GM18498 (cell line): ENCODE results near the gene CNKSR1.

Experiments
- ATAC-seq: cut with Tn5 transposase; IDR thresholded peaks from one replicate; pipeline ENCODE4 v1.9.1; 2021; ENCODE audit warnings: mild to moderate bottlenecking, moderate library complexity; ENCODE audit not compliant: unreplicated experiment

The CNKSR1 gene, protein sequence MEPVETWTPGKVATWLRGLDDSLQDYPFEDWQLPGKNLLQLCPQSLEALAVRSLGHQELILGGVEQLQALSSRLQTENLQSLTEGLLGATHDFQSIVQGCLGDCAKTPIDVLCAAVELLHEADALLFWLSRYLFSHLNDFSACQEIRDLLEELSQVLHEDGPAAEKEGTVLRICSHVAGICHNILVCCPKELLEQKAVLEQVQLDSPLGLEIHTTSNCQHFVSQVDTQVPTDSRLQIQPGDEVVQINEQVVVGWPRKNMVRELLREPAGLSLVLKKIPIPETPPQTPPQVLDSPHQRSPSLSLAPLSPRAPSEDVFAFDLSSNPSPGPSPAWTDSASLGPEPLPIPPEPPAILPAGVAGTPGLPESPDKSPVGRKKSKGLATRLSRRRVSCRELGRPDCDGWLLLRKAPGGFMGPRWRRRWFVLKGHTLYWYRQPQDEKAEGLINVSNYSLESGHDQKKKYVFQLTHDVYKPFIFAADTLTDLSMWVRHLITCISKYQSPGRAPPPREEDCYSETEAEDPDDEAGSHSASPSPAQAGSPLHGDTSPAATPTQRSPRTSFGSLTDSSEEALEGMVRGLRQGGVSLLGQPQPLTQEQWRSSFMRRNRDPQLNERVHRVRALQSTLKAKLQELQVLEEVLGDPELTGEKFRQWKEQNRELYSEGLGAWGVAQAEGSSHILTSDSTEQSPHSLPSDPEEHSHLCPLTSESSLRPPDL

DNA sequence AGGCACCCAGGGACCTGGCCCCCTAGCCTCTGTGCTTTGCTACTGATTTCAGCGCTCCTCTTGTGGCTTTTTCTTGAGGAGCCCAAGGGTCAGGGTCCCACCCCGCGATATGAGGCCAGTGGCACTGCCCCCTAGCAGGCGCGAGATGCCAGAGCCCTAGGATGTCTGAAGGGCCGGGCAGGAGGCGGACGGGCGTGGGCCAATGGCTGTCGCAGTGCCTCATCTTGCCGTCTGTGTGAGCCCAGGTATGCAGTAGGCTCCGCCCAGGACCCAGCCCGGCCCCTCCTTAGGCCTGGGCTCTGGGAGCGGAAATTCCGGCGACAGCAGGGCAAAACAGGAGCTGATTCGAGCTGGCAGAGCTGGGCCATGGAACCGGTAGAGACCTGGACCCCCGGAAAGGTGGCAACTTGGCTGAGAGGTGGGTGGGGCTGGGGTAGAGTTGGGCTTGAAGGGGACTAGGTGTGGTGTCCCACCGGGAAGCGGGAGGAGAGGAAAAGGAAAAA is at the start of gene CNKSR1:
Gene CNKSR1 (plus strand): TSS at position 310 of the 503 bp plus-strand sequence. CDS start 57 bp downstream, at position 367.
- no peak for ATAC-seq

DNA sequence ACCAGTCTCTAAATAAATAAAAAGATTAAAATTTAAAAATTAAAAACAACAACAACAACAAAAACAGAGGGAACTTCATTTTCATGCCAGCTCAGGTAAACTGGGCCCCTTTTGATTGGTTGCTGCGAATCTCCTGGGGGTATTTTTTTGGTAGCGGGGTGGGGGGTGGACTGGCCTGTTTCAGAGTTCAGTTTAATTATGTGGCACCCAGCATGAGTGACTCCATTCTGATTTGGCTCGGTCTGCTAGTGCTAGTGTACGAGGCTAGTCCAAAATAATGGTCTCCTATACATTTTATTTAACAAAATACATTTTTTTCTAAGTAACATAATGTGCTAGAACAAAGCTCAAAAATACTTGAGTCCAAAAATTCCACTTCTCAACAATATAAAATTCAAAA is 47.5 kb upstream of the CNKSR1 start:
- ATAC-seq, result no peak

DNA sequence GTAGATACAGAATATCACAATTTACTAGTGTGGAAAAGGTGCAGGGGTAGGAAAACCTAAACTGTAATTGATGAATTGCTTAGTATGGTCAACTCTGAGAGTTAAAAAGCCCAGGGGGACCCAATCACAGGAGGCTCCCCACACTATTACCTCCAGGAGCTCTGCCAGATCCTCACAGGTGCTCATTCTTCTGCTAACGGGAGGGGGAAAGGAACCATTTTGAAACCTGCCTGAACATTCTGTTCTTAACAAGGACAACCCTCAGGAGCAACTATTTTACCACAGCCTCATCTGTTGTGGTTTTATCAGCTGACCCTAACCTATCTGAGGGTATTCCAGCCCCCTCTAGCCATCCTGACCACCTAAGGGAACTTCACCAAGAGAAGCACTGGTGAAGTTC is 46.6 kb upstream of the CNKSR1 start:
- no peak for ATAC-seq

DNA sequence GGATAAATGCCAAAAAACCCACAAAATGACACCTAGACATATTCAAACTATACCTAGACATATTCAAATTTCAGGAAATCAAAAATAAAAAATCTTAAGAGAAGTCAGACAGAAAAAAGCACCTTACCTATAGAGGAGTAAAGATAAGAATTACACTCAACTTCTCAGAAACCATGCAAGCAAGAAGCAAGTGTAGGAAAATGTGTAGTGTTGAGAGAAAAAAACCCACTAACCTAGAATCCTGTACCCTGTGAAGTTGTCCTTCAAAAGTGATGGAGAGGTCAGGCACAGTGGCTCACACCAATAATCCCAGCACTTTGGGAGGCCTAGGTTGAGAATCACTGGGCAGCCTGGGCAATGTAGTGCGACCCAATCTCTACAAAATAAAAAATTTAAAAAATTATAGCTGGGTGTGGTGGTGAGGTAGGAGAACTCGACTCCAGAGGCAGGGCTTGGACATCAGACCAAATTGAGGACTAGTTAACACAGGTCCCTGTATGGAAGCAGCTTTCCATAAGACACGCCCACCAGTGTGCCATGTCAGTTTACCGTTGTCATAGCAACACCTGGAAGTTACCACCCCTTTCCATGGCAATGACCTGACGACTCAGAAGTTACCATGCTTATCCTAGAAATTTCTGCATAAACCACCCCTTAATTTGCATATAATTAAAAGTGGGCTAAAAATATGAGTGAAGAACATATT is 45.0 kb upstream of the CNKSR1 start:
- ATAC-seq, result no peak

DNA sequence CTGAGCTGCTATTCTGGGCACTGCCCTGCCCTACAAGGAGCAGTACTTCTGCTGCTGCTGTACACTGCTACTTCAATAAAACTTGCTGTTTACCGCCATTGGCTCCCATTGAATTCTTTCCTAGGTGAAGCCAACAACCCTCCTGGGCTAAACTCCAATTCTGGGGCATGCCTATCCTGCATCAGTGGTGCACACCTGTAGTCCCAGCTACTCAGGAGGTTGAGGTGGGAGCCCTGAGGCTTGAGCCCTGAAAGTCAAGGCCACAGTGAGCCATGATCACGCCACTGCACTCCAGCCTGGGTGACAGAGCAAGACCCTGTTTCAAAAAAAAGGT is 44.5 kb upstream of the CNKSR1 start:
- ATAC-seq, result no peak

DNA sequence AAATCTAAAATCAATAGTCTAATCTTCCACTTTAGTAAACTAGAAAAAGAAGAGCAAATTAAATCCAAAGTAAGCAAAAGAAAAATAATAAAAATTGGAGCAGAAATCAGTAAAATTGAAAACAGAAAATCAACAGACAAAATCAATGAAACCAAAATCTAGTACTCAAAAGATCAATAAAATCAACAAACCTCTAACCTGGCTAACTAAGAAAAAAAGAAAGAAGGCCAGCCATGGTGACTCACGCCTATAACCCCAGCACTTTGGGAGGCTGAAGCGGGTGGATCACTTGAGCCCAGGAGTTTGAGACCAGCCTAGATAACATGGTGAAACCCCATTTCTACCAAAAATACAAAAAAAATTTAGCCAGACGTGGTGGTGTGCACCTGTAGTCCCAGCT is 42.8 kb upstream of the CNKSR1 start:
- no peak for ATAC-seq

DNA sequence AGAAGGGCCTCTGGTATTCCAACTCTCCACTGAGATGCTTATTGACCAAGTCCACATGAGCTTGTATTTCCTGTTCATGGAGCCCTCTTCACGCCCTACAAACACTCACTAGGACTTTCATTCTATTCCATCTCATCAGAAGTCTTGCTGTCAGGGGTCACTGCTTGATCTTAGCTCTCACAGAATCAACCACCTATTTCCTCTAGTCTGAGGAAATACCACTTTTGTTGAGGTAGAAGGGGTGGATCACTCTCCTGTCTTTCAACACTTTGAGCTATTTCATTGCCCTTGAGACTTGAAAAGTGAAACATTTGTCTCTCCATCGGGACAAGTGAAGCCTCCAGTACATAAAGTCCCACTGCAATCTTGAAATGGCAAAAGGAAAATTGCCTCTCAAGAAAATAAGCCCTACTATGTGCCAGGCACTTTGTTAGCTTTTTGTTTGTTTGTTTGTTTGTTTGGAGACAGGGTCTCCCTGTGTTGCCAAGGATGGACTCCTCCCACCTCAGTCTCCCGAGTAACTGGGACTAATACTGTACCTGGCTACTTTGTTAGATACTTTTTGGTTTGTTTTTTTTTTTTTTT is 38.2 kb upstream of the CNKSR1 start:
- no peak for ATAC-seq

DNA sequence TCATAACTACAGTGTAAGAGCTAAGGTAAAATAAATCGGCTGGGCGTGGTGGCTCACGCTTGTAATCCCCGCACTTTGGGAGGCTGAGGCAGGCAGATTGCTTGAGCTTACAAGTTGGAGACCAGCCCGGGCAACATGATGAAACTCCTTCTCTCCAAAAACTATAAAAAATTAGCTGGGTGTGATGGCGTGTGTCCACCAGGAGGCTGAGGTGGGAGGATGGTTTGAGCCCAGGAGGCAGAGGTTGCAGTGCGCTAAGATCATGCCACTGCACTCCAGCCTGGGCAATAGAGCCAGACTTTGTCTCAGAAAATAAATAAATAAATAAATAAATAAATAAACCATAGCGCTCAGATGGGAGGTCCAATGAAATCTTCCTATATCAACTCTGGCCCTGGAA is 35.1 kb upstream of the CNKSR1 start:
- no peak for ATAC-seq

DNA sequence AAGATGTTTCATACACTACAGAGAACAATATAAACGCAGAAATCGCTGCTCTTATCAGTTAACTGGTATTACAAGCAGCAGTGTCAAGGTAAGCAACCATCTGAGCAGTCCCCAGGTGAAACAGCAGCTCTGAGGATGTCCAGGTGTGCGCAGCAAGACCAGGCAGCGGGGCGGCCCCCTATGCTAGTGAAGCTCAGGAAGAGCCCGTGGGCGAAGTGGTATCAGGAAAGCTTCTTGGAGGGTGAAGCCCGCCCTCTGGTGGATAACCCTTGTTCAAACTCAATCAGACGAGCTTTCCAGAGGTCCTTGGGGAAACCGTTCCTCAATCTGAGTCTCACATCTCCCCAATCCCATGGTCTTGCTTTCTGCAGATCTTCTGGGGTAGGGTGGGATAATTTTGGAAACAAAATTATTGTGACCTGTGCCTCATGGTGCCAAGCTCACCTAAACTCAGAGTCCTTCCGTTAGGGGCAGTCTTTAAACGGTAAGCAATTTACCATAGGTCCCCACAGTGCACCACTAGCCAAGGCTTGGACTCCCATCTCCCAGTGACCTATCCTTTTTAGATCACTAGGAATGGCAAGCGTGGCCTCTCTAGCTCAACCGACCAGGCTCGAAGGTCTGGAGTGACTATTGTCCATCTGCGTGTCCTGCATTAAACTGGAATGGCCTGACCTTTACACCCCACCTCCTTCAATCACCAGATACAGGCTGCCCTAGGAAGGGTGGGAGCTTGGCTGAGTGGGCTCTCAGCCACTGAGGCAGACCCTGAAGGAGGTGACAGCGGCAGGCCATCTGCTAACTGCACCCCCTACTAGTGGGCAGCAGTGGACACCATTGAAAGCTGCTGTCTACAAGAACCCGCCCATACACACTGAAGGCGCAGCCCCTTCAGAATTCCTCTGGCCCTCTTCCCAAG is 32.0 kb upstream of the CNKSR1 start:
- ATAC-seq, result no peak

DNA sequence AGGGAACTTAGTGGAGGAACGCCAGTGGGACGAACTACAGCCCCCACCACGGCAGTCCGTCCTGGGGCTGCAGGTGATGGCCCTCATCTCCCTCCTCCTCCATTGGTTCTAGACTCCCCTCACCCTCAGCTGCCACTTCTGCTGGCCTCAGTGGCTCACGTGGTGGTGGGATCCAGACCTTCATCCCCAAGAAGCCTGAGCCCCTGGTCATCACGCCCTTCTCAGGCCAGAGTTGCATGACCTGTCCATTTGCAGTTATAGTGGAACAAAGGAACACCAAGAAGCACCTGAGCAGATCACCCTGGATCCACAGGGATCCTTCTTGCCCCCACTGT is 31.4 kb upstream of the CNKSR1 start:
- no peak for ATAC-seq

DNA sequence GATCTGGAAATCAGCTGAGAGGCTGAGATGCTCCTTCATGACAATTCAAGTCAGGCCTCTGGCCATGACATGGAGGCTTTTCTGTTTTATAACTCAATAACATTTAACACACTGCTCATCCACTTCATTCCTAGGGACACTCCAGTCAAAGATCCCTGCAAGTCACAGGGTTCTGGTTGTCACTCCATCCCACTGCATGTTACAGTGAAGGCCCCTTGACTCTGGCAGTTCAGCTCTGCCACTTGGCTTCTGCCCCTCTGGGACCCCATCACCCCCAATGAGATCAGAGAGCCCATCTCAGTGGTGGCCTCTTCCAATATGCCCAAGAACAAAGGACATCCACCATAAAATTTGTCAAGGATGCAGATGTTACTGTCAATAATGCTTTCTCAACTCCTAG is 28.4 kb upstream of the CNKSR1 start:
- no peak for ATAC-seq

DNA sequence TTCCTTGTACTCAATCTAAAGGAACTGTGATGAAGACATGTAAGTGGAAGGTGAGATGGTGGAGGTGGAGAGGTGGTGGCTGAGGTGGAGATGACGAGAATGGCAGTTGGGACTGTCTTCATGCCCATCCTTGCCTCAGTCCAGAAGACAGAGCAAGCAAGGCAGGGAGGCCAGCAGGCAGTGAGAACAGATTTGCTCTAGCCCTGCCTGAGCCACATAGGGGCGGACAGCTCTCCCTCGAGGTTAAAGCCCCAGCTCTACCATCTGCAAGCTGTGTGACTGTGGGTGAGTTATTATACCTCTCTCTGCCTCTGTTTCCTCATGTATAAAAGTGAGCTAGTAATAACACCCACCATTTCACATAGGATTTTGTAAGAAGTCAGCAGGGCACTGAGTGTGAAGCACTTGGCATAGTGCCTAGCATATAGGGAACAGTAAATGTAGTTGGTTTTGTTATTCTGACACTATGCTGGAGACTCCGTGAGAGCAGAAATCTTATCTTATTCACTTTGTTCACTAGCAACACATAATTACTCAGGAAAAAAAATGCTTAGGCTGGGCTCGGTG is 23.2 kb upstream of the CNKSR1 start:
- ATAC-seq, result no peak

DNA sequence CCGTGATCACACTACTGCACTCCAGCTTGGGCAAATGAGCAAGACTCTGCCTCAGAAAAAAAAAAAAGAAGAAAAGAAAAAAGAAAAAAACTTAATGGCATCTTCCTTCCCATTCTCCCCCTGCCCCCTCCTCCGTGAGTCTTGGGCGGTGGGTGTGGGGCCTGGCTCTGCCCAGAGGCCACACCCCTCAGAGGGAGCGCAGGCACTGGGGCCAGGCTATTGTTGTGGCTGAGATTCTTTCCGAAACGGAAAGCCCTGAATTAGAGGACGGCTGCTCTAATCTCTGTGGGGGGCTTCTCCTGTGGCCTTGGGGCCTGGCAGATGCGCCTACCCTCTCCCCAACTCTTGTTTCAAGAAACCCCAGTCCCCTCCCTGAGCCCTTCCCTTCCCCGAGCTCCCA is 22.5 kb upstream of the CNKSR1 start:
- no peak for ATAC-seq

DNA sequence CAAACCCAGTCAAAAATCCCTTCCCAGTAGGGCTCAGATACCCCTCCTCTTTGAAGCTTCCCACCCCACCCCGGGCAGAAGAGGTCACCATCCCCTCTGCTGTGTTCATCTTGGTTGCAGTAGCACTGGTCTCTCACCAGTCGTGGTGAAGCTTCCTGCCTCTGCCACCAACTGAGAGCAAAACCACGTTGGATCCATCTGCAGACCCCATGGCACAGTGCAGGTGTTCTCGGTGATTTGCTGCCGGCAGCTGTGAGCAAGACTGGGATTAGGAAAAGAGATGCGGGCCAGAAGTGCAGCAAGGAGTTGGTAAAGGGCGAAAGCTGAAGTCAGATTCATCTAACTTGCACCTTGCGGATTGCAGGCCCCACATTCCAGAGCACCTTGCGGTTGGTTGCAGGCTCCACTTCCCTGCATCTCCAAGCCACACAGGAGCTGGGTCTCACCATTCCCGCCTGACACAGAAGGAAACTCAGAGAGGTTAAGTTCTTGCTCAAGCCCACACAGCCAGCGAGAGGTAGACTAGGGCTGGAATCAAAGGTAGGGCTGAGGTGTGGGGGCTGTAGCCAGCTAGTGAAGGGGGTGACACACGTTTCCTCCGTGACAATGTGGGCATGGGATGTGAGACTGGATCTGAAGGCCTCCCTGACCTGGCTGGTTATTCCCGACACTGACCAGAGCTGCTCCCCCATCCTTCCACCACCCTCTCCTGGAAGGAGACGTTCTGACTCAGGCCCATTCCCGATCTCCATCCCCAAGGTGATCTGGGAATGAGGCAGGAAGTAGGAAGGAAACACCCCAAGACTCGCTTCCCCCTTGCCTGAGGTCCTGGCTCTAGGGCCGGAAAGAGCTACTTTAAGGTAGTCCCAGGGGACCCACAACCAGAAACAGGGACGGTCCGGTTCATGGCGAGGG is 21.7 kb upstream of the CNKSR1 start:
- no peak for ATAC-seq

DNA sequence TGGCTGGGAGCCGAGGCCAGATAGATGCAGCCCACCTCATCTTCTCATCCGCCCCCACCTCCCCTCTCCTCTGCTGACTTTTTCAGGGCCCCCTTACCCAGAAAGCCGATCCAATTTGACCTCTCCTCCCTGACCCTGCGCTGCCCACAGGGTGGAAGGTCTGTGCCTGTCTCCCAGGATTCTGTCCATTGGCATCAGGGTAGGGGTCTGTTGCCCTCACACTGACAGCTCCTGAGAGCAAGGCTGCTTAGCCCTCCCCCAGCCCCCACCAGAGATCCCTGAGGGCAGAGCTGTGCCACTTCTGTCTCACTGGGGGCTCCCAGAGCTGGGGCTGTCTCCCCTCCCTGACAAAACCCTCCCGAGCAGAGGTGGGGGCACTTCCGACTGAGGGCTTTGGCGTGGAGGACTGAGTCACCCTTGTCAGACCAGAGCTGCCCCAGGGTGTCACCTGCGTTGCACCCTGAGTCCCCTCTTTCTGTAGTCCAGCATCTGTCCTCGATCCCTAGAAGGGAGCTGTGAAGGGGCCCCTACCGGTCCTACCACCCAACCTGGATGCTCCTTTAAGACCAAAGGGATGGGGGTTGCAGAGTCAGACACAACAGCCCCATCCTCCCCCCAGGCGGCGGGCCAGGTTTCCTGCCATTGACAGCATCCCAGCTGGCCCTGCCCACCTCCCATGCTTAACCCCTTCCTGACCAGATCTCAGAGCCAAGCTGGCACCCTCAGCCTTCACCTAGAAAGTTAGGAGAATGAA is 20.8 kb upstream of the CNKSR1 start:
- ATAC-seq, result no peak

DNA sequence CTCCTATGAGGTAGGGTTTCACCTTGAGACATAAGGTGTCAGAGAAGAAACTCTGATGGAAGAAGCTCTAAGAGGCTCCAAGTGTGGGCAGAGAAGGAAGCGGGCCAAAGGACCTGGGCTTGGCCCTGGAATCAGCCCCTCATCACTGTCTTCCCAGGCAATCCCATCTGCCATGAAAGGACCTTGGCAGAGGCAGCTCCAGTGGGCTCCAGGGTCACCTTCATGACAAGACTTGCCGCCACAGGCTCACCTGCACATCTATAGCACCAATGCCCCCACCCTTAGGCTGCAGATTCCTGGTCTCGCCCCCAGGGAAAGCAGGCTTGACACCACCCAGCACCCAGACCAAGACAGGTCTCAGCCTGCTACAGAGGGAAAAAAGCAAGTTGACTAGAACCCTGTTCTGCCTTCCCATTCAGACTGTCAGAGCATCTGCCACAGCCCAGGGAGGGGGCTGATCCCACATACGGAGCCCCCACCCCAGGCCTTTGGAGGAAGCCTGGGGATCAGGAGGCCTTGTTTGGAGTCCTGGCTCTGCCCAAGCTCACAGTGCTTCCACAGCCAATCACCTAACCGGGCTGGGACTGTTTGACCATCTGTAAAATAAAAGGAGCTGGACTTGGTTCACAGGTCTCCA is 18.9 kb upstream of the CNKSR1 start:
- ATAC-seq, result no peak

DNA sequence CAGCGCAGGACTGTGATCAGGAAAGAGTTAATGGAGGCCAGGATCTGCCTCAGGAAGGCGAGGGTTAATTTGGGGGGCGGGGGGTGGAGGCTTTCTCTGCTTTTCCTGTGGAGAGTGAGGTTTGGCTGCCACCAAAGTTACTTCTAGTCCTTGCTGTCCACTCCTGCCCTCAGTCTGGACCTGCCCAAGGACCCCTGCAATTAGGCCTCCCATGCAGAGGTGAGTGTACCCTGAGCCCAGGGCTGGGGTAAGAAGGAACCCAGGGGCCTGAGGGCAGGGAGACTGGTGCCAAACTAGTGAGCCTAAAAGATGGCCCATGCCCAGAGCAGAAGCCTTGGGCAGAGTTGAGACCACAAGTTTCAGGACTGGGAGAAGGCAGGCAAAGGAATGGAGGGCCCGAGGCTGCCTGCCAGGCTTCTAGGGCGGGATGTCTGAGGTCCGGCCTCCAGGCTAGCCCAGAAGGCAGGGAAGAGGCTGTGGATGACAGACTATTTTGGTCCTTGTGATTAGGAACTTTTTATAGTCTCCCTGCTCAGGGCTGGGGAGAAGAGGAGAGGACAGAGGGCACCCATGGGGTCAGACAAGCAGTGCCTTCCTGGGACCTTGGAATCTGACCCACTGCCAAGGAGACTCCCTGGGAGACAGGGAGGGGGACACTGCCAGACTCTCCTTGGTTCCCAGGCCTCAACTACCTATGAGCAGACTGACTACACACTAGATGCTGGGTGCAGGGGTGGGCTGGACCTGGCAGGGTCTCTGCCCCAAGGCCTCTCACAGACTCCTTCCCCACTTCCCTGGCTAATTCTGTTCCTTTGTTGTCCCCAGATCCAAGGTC is 18.2 kb upstream of the CNKSR1 start, which contains the start of gene FAM110D:
Gene FAM110D (plus strand): TSS at position 172 of the 835 bp plus-strand sequence. CDS start 2,213 bp downstream, outside the sequence.
- no peak for ATAC-seq
